ENCODE measurements around the gene NDST3. TPM values are rescaled to one million over a fixed set of nuclear protein-coding genes. Genes with fewer than 3 reads are reported as not detected.

The NDST3 gene
- polyA plus RNA-seq, 1 donor (not counting 4 experiments of a cell fraction or from before 2014, with no cell fraction given): not detected

- no peaks in the 10 kb centered on the region for H3K9me3 ChIP-seq (ENCODE audit: control insufficient read depth, low read depth, low read length)
- TF ChIP-seq EZH2 (IDR thresholded peaks at IDR 0.05; ENCODE audit: low read length) (no peak), CTCF (optimal IDR thresholded peaks at IDR 0.05 in 1 of 3, IDR thresholded peaks at IDR 0.05 in 1 of 3, conservative IDR thresholded peaks at IDR 0.05 in 1 of 3; ENCODE audit: extremely low read depth in 1 of 3, insufficient read depth in 2 of 3, low read length in 3 of 3) (no peak)
- H3K9ac ChIP-seq (ENCODE audit: control insufficient read depth, extremely low read depth, insufficient read depth, low read length): no peak overlapping the region
- H3K79me2 ChIP-seq (ENCODE audit: control insufficient read depth, insufficient read depth, low read length): no peaks in the 10 kb centered on the region
- H2AFZ ChIP-seq (ENCODE audit: control insufficient read depth, low read length): no peak overlapping the region
- no peaks in the 10 kb centered on the region for H4K20me1 ChIP-seq (ENCODE audit: control insufficient read depth, extremely low read depth, insufficient read depth, low read length)
- no peak overlapping the region for H3K27ac ChIP-seq (ENCODE audit: control insufficient read depth, insufficient read depth, low read length)
- no peak for FAIRE-seq
- no peak overlapping the region for H3K4me3 ChIP-seq (ENCODE audit: control insufficient read depth in 2 of 3, extremely low read depth in 1 of 3, insufficient read depth in 2 of 3, low read depth in 1 of 3, low read length in 3 of 3)
- no peaks in the 10 kb centered on the region for H3K4me1 ChIP-seq (ENCODE audit: control insufficient read depth, extremely low read depth, insufficient read depth, low read length)
- no peaks in the 10 kb centered on the region for H3K36me3 ChIP-seq (ENCODE audit: control insufficient read depth in 2 of 2, extremely low read depth in 1 of 2, insufficient read depth in 2 of 2, low read length in 2 of 2)
- H3K4me2 ChIP-seq (ENCODE audit: control insufficient read depth, extremely low read depth, insufficient read depth, low read depth, low read length): no peak overlapping the region
- no peaks in the 10 kb centered on the region for H3K9me1 ChIP-seq (ENCODE audit: control insufficient read depth, extremely low read depth, insufficient read depth, low read length)
- no peaks in the 10 kb centered on the region for H3K27me3 ChIP-seq (ENCODE audit: control insufficient read depth, extremely low read depth, insufficient read depth, low read length)
- dilution Hi-C loops (cut with MboI; ENCODE audit: extremely low pct_ligation_motif_present, low sequenced_read_pairs): no loop called here
- DNase-seq (ENCODE audit: low read depth, low spot score): no peak
These were observed 273.4 kb downstream of the NDST3 start for GRCh38 chr4:118307643-118308042.

Small RNAs within 50 kb of the gene (small RNA-seq; reads per million reads assigned to genes)
- gene SNORA24 (ENCODE audit: insufficient read length in 3 of 3, low read depth in 3 of 3, low replicate concordance in 1 of 3): 0 reads per million in 3 experiments
